Small intestine (tissue), 7 donors: ENCODE measurements around the gene SCAF4. TPM values are rescaled to one million over a fixed set of nuclear protein-coding genes. Genes with fewer than 3 reads are reported as not detected.
"Not testable (repeated sequence)": the region's sequence is repeated elsewhere in the genome, so short reads cannot be mapped to it uniquely, and the experiment has no call there.

Experiments
- DNase-seq, 2 donors: peaks; one replicate each; pipeline versions ENCODE4 v3.0.0 to v3.0.0-alpha.2; 2013
- FAIRE-seq: peaks from 2 replicates; lab custom pipeline; 2012; peaks lifted over from hg19 to GRCh38; lab: Jason Lieb, UNC
- H3K27ac ChIP-seq, 3 donors: one replicate each; pipeline ENCODE4 v1.5.1; 2013; ENCODE audit warnings: low read length in 2 of 3, mild to moderate bottlenecking in 2 of 3, control low read depth in 1 of 3, inconsistent platforms in 1 of 3, low read depth in 1 of 3, moderate library complexity in 1 of 3
- H3K27me3 ChIP-seq, 3 donors: one replicate each; pipeline ENCODE4 v1.6.1; 2013; ENCODE audit warnings: low read length in 3 of 3, inconsistent platforms in 1 of 3; ENCODE audit not compliant: control insufficient read depth in 3 of 3, insufficient read depth in 3 of 3
- H3K36me3 ChIP-seq, 3 donors: one replicate each; pipeline ENCODE4 v1.6.1; 2013; ENCODE audit warnings: low read length in 3 of 3, inconsistent platforms in 1 of 3, low read depth in 1 of 3, mild to moderate bottlenecking in 1 of 3, moderate library complexity in 1 of 3; ENCODE audit not compliant: control insufficient read depth in 3 of 3, insufficient read depth in 2 of 3
- H3K4me1 ChIP-seq, 3 donors: one replicate each; pipeline ENCODE4 v1.6.1; 2013; ENCODE audit warnings: low read length in 2 of 3, inconsistent platforms in 1 of 3, low read depth in 1 of 3, mild to moderate bottlenecking in 1 of 3, moderate library complexity in 1 of 3; ENCODE audit not compliant: control insufficient read depth in 3 of 3, insufficient read depth in 2 of 3
- H3K4me3 ChIP-seq, 3 donors: one replicate each; pipeline ENCODE4 v1.5.1; 2013; ENCODE audit warnings: low read length in 3 of 3, control low read depth in 1 of 3, inconsistent platforms in 1 of 3, low read depth in 1 of 3, mild to moderate bottlenecking in 1 of 3, moderate library complexity in 1 of 3
- H3K9me3 ChIP-seq, 2 donors: one replicate each; pipeline ENCODE4 v1.6.1; 2013; ENCODE audit warnings: low read depth in 1 of 2, low read length in 1 of 2; ENCODE audit not compliant: control insufficient read depth in 2 of 2, insufficient read depth in 1 of 2
- WGBS, 3 donors: extraction: QIAGEN DNeasy Blood & Tissue Kit; methylation state at CpG; one replicate each; pipeline ENCODE4 v1.1.7; 2013; 5-methylcytosine and 5-hydroxymethylcytosine counted together
- polyA plus RNA-seq, 4 donors: library from polyadenylated mRNA; stranded (reverse) in 3 of 4; unstranded in 1 of 4; fragments of 200-250 nt in 3 of 4; fragments of 120-200 nt in 1 of 4; gene quantifications; one replicate each; pipeline versions ENCODE4 v1.2.1 to v1.2.3, GENCODE V29; 2013
- donor health status: healthy with polysubstance abuse.
- donor health status: control.
- donor health status: control.
- donor health status: Bipolar disorder and iron deficiency.
- donor health status: healthy.

Gene SCAF4
- polyA plus RNA-seq, 4 donors, result 10.0 to 42.7 (median 12.3) TPM

DNA sequence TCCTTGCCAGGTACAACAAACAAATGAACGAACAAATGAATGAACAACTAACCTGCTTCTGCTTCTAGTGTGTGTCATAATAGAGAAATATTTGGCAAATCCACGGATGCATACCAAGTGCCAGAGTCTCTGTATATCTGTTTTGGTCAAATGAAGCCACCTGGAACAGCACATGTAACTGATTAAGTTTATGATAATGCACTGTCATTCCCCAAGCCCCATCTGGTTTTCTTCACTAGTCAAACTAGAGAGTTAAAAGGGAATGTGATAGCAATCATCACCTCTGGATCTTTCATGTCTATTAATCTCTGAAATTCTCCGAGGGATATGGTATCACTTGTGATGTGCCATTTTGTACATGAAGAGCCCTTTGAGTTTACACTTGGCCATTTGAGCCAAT lies 21.0 kb upstream of the SCAF4 start:
- DNase-seq (no peak), FAIRE-seq (no peak)
- Histone ChIP-seq H3K4me1 (no peaks in the 10 kb centered on the region), H3K4me3 (no peak overlapping the region), H3K9me3 (no peaks in the 10 kb centered on the region), H3K36me3 (no peaks in the 10 kb centered on the region), H3K27me3 (no peaks in the 10 kb centered on the region), H3K27ac (no peak overlapping the region)
- WGBS, 3 donors, result 79 to 86% (median 82%) methylated on average over 3 of the region's 3 CpGs

DNA sequence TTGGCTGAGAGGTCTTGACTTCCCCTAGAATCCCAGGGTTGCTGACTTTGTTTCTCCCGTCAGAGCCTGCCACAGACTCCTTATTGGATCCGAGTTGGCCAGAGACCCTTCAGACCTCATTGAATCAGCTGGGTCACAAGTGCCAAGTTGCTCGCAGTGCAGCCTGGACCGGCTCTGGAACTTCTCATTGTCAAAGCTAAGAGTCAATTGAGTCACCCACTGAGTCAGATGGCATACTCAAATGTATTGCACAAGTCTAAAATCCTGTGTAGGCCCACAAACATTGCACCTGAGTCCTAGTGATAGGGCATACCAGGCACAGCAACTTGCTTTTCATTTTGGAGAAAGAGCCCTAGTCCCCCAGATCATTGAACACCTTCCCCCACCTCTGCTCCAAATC lies 20.4 kb upstream of the SCAF4 start:
- no peak for DNase-seq
- Histone ChIP-seq H3K27me3 (no peaks in the 10 kb centered on the region), H3K27ac (no peak overlapping the region), H3K4me1 (no peaks in the 10 kb centered on the region), H3K36me3 (no peaks in the 10 kb centered on the region), H3K9me3 (no peaks in the 10 kb centered on the region), H3K4me3 (no peak overlapping the region)
- WGBS, 3 donors, result 92 to 98% (median 96%) methylated on average over 4 of the region's 4 CpGs
- FAIRE-seq, result no peak

DNA sequence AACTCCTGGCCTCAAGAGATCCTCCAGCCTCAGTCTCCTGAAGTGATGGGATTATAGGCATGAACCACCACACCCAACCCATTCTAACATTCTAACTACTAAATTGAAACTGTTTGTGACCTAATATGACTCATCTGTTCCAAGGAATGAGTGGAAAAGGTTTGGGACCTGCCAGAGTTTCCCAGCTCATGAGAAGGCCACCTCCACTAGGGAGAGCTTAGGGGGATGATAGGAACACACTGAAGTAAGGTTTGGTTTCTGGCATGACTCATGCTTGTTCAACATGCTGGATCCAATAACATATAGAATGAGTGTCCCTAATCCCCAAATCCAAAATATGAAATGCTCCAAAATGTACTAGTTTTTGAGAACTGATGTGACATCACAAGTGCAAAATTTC lies 18.9 kb upstream of the SCAF4 start:
- no peaks in the 10 kb centered on the region for H3K27me3 ChIP-seq
- no peak for FAIRE-seq

DNA sequence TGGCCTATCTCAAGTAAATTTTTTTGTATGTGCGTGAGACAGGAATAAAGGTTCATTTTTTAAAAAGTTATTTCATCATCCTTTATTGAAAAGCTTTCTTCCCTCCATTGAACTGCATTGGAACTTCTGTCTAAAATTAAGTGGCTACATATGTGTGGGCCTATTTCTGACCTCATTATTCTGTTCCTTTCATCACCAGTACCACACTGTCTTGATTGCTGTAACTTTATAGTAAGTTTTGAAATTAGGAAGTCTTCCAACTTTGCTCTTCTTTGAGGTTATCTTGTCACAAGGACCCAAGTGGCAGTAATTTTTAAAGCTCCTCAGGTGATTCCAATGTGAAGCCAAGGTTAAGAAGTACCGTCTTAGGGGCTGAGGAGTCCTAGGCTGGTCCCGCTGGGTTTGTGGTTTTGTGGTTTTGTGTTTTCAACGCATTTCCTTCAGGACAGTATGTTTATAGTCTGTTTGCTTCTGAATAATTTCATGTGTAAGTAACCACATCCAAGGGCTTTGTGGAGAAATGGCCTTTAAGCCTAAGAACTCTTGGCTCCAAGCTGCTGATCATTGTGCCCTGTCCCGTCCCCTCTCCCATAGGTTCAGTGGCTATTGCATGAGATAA lies 12.4 kb upstream of the SCAF4 start:
- Histone ChIP-seq H3K27me3 (no peaks in the 10 kb centered on the region), H3K36me3 (no peaks in the 10 kb centered on the region), H3K4me1 (no peaks in the 10 kb centered on the region), H3K9me3 (peaks cover 0 to 13% of the 10 kb centered on the region in 2 donors), H3K4me3 (no peak overlapping the region), H3K27ac (no peak overlapping the region)
- 75 to 93% (median 77%) methylated on average over 5 of the region's 5 CpGs for WGBS, 3 donors
- FAIRE-seq, result no peak
- DNase-seq, result no peak

More for the DNA sequence above, 18.9 kb upstream of the SCAF4 start:
- Histone ChIP-seq H3K27ac (no peak overlapping the region), H3K36me3 (no peaks in the 10 kb centered on the region), H3K4me1 (no peaks in the 10 kb centered on the region), H3K9me3 (peaks cover 0 to 4% of the 10 kb centered on the region in 2 donors), H3K4me3 (no peak overlapping the region)
- no peak for DNase-seq

DNA sequence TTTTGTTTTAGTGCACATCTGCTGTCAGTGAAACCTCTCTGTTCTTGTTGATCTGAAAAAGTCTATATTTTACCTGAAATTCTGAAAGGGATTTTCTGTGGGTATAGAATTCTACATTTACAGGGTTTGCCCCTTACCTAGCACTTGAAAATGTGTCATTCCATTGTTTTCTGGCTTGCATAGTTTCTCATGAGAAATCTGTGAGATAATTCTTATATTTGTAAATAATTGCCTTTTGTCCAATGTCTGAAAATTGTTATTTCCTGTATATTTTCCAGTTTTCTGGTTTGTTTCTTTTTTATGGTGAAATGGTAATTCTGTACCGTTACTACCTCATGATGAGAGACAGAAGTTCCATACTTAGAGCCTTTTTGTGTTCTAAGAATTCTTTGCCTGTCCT lies 11.8 kb upstream of the SCAF4 start:
- Histone ChIP-seq H3K27me3 (no peaks in the 10 kb centered on the region), H3K36me3 (no peaks in the 10 kb centered on the region), H3K4me1 (no peaks in the 10 kb centered on the region), H3K9me3 (peaks cover 0 to 13% of the 10 kb centered on the region in 2 donors), H3K4me3 (no peak overlapping the region), H3K27ac (no peak overlapping the region)
- DNase-seq (no peak), FAIRE-seq (no peak)
- 93 to 97% (median 96%) methylated on average over 1 of the region's 1 CpG for WGBS, 3 donors

DNA sequence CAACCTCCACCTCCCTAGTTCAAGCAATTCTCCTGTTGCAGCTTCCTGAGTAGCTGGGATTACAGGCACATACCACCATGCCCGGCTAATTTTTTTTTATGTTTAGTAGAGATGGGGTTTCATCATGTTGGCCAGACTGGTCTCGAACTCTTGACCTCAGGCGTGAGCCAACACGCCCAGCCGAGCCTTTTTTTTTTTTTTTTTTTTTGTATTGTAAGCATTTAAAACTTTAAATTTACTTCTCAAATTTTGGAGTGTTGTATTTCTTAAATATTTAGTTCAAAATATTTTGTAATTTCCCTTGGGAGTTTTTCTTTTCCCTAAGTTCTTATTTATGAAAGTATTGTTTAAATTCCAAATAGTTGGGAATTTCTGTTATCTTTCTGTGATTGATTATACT lies 9.2 kb upstream of the SCAF4 start:
- DNase-seq (no peak), FAIRE-seq (no peak)
- Histone ChIP-seq H3K4me3 (no peak overlapping the region), H3K4me1 (no peaks in the 10 kb centered on the region), H3K27ac (no peak overlapping the region), H3K27me3 (no peaks in the 10 kb centered on the region), H3K9me3 (peaks cover 0 to 10% of the 10 kb centered on the region in 2 donors), H3K36me3 (no peaks in the 10 kb centered on the region)
- 88 to 93% (median 89%) methylated on average over 5 of the region's 5 CpGs for WGBS, 3 donors

DNA sequence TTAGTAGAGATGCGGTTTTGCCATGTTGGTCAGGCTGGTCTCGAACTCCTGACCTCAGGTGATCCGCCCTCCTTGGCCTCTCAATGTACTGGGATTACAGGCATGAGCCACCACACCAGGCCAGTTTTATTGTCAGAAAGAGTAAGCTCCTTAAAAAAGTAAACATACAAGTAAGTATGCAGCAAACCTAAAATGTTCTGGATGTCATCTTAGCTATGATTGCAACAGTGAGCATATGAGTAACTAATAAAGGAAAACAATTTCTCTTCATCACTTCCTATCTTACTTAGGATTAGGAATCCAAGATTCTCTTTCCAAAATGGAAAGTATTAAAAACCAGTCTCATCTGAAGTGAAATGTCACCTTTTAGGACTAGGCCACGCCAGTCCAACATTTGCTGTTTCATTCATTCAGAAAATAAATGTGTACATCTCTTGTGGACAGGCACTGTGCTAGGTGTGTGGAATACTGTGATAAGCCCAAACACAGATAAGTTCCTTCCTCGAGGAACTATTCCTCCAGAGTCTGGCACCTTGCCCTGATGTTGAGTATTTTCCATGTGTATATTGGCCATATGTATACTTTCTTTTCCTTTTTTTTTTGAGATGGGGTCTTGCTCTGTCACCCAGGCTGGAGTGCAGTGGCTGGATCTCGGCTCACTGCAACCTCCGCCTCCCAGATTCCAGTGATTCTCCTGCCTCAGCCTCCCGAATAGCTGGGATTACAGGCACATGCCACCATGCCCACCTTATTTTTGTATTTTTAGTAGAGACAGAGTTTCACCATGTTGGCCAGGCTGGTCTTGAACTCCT lies 5.9 kb upstream of the SCAF4 start:
- H3K27ac ChIP-seq, H3K4me3 ChIP-seq, H3K9me3 ChIP-seq, DNase-seq, FAIRE-seq, H3K4me1 ChIP-seq, H3K36me3 ChIP-seq, H3K27me3 ChIP-seq: not testable (repeated sequence)
- 84 to 89% (median 88%) methylated on average over 8 of the region's 8 CpGs for WGBS, 3 donors

DNA sequence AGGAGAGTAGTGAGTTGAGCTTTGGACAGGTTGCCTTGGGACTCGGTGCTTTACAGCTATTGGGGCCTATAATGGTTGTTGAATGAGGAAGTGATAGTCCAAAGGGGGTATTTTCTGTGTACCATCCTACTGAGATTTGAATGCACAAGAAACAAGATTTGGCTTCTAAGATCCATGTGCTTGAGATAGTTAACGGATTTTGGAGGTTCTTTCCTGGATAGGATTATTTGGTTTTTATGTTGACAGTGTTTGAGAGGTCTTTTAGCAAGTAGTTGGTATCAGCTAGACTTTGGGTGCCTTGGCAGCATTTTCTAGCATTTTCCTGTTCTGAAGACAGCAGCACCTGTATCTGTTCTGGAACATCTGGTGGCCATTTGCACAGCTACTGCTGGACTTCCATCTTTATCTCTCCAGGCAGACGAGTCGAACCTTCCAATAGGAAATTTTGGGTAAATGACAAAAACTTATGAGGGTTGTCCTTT lies 3.6 kb upstream of the SCAF4 start:
- peaks cover 0 to 12% (median 9%) of the 10 kb centered on the region in 3 donors for H3K4me1 ChIP-seq
- no peaks in the 10 kb centered on the region for H3K36me3 ChIP-seq
- no peaks in the 10 kb centered on the region for H3K9me3 ChIP-seq
- no peak overlapping the region for H3K4me3 ChIP-seq
- DNase-seq (no peak), FAIRE-seq (no peak)
- H3K27me3 ChIP-seq, result no peaks in the 10 kb centered on the region
- WGBS, 3 donors, result 78 to 88% (median 84%) methylated on average over 4 of the region's 4 CpGs
- H3K27ac ChIP-seq, result no peak overlapping the region
